Esophagus muscularis mucosa (tissue), 4 donors: ENCODE results near the gene VMAC. TPM values are rescaled to one million over a fixed set of nuclear protein-coding genes. Genes with fewer than 3 reads are reported as not detected.

Experiments used
- DNase-seq: peaks from one replicate; pipeline ENCODE4 v3.0.0-alpha.2; 2017; ENCODE audit errors: extremely low spot score
- H3K27ac ChIP-seq, 4 donors: fragments of 200-600 bp; sonication (generic); replicated peaks in 1 of 4; 1 replicate in 3 of 4; 2 replicates in 1 of 4; pipeline ENCODE4 v1.5.1; 2016 to 2019; ENCODE audit warnings: mild to moderate bottlenecking in 1 of 4
- H3K27me3 ChIP-seq, 4 donors: fragments of 200-600 bp; sonication (generic); one replicate each; pipeline versions ENCODE4 v1.5.1 to v1.6.0; 2016 to 2019
- H3K36me3 ChIP-seq, 4 donors: fragments of 200-600 bp; sonication (generic); one replicate each; pipeline ENCODE4 v1.5.1; 2016 to 2019
- H3K4me1 ChIP-seq, 4 donors: fragments of 200-600 bp; sonication (generic); one replicate each; pipeline ENCODE4 v1.5.1; 2016 to 2019
- H3K4me3 ChIP-seq, 4 donors: fragments of 200-600 bp; sonication (generic); 1 replicate in 2 of 4; 2 replicates in 2 of 4; pipeline ENCODE4 v1.5.1; 2016 to 2019; ENCODE audit warnings: mild to moderate bottlenecking in 4 of 4, moderate library complexity in 1 of 4
- H3K9me3 ChIP-seq, 4 donors: fragments of 200-600 bp; sonication (generic); 1 replicate in 3 of 4; 2 replicates in 1 of 4; pipeline ENCODE4 v1.5.1; 2016 to 2019
- EP300 ChIP-seq: sonication (generic); formaldehyde crosslinking; IDR thresholded peaks from one replicate; pipeline ENCODE4 v1.6.1; 2017; ENCODE audit warnings: antibody characterized with exemption
- POLR2A ChIP-seq: fragments of 450-650 bp; IDR thresholded peaks from one replicate; pipeline ENCODE4 v1.6.1; 2017; ENCODE audit warnings: antibody characterized with exemption, moderate library complexity, mild to moderate bottlenecking, low read depth
- POLR2AphosphoS5 ChIP-seq, 2 donors: sonication (generic); formaldehyde crosslinking; IDR thresholded peaks; one replicate each; pipeline ENCODE4 v1.6.1; 2017; ENCODE audit warnings: antibody characterized with exemption in 2 of 2
- WGBS: methylation state at CpG from one replicate; pipeline ENCODE4 v1.1.5; 2018; 5-methylcytosine and 5-hydroxymethylcytosine counted together
- intact Hi-C: fragments of 100-400 bp; cut with DNase I; formaldehyde crosslinking; loops from one replicate; pipeline ENCODE4 v1.15.1; 2023
- total RNA-seq, 4 donors: library from RNA; depleted of rRNA; stranded (reverse); fragments of >200 nt; gene quantifications; one replicate each; pipeline versions ENCODE4 v1.1.0 to v1.2.1, GENCODE V29; 2016
- TF ChIP-seq, protein P1 (sequence below), 3 experiments: fragments of 200-600 bp in 2 of 3; fragments of 450-650 bp in 1 of 3; sonication (generic) in 2 of 3; IDR thresholded peaks; one replicate each; pipeline ENCODE4 v1.5.1; 2017 to 2019; ENCODE audit warnings: antibody characterized with exemption in 3 of 3, mild to moderate bottlenecking in 2 of 3, moderate library complexity in 1 of 3

VMAC gene
- total RNA-seq, 4 donors from 2014 or later = 5.0 to 12.5 (median 7.6) TPM

DNA sequence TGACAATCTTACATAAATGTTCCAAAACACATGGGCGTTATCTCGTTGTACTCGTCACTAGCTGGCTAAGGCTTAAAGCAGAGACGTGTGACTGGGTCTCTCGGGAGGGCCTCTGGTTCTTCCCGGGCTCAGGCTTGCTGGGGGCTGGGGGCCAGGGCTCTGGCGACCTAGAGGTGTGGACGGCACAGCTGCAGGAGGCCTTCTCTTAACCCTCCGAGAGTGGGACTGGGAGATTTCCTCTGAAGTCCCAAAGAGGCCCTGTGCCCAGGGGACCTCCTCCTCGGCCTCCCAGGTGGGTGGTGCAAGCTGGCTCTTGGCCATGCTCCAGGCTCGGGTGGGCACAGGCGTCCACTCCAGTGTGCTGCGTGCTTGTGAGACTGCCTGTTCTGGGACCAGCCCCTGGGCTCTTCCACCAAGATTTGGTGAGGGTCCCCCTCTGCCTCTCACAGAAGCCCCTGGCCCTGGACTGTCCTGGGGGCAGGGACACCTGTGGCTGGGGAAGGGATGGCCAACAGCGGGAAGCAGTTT, 11.6 kb downstream of the VMAC start:
- no peaks in the 10 kb centered on the region for H3K27me3 ChIP-seq
- intact Hi-C loops = no loop called here
- H3K4me3 ChIP-seq = no peak overlapping the region
- H3K27ac ChIP-seq = peak overlapping the region in 1 of 4 donors; percentile 27
- peaks cover 29 to 30% (median 29%) of the 10 kb centered on the region in 4 donors for H3K4me1 ChIP-seq
- H3K9me3 ChIP-seq = no peaks in the 10 kb centered on the region
- no peak for TF ChIP-seq EP300
- TF ChIP-seq POLR2AphosphoS5 (IDR thresholded peaks at IDR 0.05) = no peak
- no peak for TF ChIP-seq POLR2A
- TF ChIP-seq, protein P1, sequence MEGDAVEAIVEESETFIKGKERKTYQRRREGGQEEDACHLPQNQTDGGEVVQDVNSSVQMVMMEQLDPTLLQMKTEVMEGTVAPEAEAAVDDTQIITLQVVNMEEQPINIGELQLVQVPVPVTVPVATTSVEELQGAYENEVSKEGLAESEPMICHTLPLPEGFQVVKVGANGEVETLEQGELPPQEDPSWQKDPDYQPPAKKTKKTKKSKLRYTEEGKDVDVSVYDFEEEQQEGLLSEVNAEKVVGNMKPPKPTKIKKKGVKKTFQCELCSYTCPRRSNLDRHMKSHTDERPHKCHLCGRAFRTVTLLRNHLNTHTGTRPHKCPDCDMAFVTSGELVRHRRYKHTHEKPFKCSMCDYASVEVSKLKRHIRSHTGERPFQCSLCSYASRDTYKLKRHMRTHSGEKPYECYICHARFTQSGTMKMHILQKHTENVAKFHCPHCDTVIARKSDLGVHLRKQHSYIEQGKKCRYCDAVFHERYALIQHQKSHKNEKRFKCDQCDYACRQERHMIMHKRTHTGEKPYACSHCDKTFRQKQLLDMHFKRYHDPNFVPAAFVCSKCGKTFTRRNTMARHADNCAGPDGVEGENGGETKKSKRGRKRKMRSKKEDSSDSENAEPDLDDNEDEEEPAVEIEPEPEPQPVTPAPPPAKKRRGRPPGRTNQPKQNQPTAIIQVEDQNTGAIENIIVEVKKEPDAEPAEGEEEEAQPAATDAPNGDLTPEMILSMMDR (IDR thresholded peaks at IDR 0.05) = no peak
- H3K36me3 ChIP-seq = peaks cover 46 to 79% (median 70%) of the 10 kb centered on the region in 4 donors
- WGBS = 71% methylated on average over 10 of the region's 14 CpGs
- no peak for DNase-seq

DNA sequence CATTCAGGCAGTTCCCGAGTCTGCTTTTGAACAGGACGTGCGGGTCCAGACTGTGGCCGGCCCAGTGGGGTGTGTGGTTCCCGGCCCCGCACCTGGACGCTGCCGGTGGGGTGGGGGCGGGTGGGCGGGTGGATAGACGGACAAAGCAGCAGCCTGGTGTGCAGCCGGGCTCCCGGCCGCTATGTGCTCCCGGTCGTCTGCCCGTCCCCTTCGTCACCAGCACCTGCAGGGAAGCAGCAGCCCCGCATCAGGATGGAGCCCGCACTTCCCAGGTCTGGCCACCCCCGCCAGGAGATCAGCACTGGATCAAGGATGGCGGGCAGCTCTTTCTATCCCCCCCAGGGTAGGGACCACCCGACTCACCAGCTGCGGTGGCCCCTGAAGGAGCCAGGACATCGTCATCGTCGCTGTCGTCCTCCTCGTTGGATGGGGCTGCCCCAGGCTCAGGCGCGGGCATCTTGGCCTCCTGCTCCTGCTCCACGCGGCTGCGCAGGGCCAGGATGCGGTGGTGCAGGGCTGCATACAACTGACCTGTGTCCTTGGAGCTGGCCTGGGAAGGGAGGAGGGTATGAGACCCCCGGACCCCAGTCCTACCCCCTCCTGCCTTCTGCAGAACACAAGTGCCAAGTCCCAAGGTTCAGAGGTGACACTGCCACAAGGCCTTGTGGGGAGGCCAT, 12.9 kb downstream of the VMAC start:
- H3K4me3 ChIP-seq = no peak overlapping the region
- H3K9me3 ChIP-seq = no peaks in the 10 kb centered on the region
- intact Hi-C loops = no loop called here
- H3K27ac ChIP-seq = no peak overlapping the region
- H3K27me3 ChIP-seq = no peaks in the 10 kb centered on the region
- no peak for DNase-seq
- H3K4me1 ChIP-seq = peaks cover 29 to 30% (median 29%) of the 10 kb centered on the region in 4 donors
- H3K36me3 ChIP-seq = peaks cover 59 to 90% (median 83%) of the 10 kb centered on the region in 4 donors
- TF ChIP-seq EP300 (no peak), POLR2AphosphoS5 (IDR thresholded peaks at IDR 0.05) (no peak), POLR2A (no peak)
- TF ChIP-seq, protein P1 (IDR thresholded peaks at IDR 0.05) = no peak
- 91% methylated on average over 13 of the region's 36 CpGs for WGBS

DNA sequence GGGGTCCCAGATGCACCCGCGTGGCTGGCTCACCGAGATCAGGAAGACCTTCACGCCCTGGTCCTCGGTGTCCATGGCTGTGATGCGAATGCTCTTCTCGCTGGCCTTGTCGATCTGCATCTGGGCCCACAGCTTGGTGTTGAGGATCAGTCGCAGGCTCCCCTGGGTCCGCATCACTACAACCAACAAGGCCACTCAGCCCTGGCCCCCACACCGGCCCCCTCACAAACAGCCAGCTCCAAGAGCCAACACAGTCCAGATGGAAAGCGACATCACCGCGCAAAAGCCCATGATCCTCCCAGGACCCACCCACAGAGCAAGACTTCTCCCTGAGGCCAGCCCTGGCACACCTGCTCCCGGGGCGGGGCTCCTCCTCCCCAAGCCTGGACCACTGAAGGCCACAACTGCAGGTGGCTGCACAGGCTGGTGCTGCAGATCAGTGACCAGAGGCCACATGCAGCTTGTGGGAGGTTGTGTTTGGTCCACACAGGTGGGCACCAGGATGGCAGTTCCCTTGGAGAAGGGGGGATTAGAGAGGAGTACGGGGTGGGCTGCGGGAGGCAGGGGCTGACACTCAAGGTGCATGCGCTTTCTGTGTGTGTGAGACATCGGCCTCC, 13.9 kb downstream of the VMAC start:
- Histone ChIP-seq H3K27ac (no peak overlapping the region), H3K9me3 (no peaks in the 10 kb centered on the region), H3K36me3 (peaks cover 69 to 94% (median 93%) of the 10 kb centered on the region in 4 donors), H3K4me1 (peaks cover 29 to 30% (median 29%) of the 10 kb centered on the region in 4 donors), H3K27me3 (no peaks in the 10 kb centered on the region), H3K4me3 (no peak overlapping the region)
- TF ChIP-seq EP300 (no peak), POLR2A (no peak), POLR2AphosphoS5 (IDR thresholded peaks at IDR 0.05) (no peak)
- TF ChIP-seq, protein P1 (IDR thresholded peaks at IDR 0.05) = no peak
- 97% methylated on average over 6 of the region's 20 CpGs for WGBS
- intact Hi-C loops = no loop called here
- DNase-seq = no peak

DNA sequence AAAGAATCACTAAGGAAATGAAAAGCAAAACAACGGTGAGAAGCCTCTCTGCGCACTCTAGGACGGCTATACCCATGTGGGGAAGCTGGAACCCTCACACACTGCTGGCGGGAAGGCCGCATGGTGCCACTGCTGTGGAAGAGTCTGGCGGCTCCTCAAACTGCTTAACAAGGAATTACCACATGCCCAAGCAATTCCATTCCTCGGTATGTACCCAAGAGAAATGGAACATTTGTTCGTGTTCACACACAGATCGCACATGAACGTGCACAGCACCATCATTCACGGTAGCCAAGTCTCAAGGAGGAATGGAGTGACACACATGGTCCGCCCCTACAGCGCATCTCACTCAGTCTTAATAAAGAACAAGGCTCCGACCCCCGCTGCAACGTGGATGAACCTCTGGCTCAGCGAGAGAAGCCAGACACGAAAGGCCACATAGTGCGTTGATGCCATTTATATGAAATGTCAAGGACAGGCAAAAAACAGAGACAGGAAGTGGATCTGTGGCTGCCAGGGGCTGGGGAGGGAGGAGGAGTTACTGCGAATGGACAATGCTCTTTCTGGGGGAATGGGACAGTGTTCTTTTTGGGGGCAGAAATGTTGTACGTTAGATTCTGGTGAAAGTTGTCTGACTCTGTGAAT, 17.0 kb downstream of the VMAC start:
- 82% methylated on average over 21 of the region's 21 CpGs for WGBS
- DNase-seq = no peak
- Histone ChIP-seq H3K27me3 (no peaks in the 10 kb centered on the region), H3K36me3 (peaks cover 85 to 99% (median 96%) of the 10 kb centered on the region in 4 donors), H3K27ac (no peak overlapping the region), H3K4me1 (peaks cover 12 to 22% (median 19%) of the 10 kb centered on the region in 4 donors), H3K4me3 (no peak overlapping the region), H3K9me3 (peaks cover 0 to 3% (median 0%) of the 10 kb centered on the region in 4 donors)
- TF ChIP-seq POLR2A = no peak
- no peak for TF ChIP-seq EP300
- no peak for TF ChIP-seq POLR2AphosphoS5 (IDR thresholded peaks at IDR 0.05)
- TF ChIP-seq, protein P1 (IDR thresholded peaks at IDR 0.05) = no peak
- intact Hi-C loops = no loop called here
